Panc1 (cell line): ENCODE results near the gene FAM174C. TPM values are rescaled to one million over a fixed set of nuclear protein-coding genes. Genes with fewer than 3 reads are reported as not detected.

Experiments used
- ATAC-seq: fragments of 200-7000 bp; cut with Tn5 transposase; 2 replicates; pipeline ENCODE4 v1.9.1; 2020; ENCODE audit warnings: mild to moderate bottlenecking, moderate library complexity
- BruUV-seq: library from RNA; stranded (reverse); fragments of 400-500 nt; replicated peaks from 2 replicates; lab custom pipeline; 2021; lab: Mats Ljungman, UMichigan
- CTCF ChIA-PET: fragments of 300-600 bp; sonication (Branson Sonifier 250); formaldehyde crosslinking; loops from one replicate; lab custom pipeline; 2022; ENCODE audit warnings: antibody characterized with exemption; lab: Charles Lee
- POLR2A ChIA-PET: fragments of 300-600 bp; sonication (Branson Sonifier 250); formaldehyde crosslinking; loops from one replicate; lab custom pipeline; 2022; ENCODE audit warnings: antibody characterized with exemption; lab: Charles Lee
- DNase-seq: peaks from one replicate; pipeline ENCODE4 v3.0.0-alpha.2; 2010; ENCODE audit warnings: low read depth, low spot score
- H3K27ac ChIP-seq: 2 replicates; pipeline ENCODE4 v1.5.1; 2011; ENCODE audit warnings: mild to moderate bottlenecking, low read length, inconsistent platforms
- H3K27me3 ChIP-seq: fragments of 200-500 bp; sonication (Bioruptor generic); 2 replicates; pipeline ENCODE4 v1.6.0; 2014; ENCODE audit warnings: low read length, inconsistent platforms; ENCODE audit not compliant: control insufficient read depth, insufficient read depth
- H3K36me3 ChIP-seq: fragments of 200-500 bp; sonication (Bioruptor generic); 2 replicates; pipeline ENCODE4 v1.5.1; 2014; ENCODE audit warnings: inconsistent platforms, mild to moderate bottlenecking, low read length, moderate library complexity; ENCODE audit not compliant: control insufficient read depth, insufficient read depth
- H3K4me1 ChIP-seq: 2 replicates; pipeline ENCODE4 v1.5.1; 2011; ENCODE audit warnings: inconsistent platforms, mild to moderate bottlenecking, low read length, moderate library complexity; ENCODE audit not compliant: control insufficient read depth, insufficient read depth
- H3K4me3 ChIP-seq, 2 experiments: 2 replicates each; pipeline ENCODE4 v1.5.1; 2011 to 2012; ENCODE audit warnings: low read depth in 2 of 2, low read length in 2 of 2, mild to moderate bottlenecking in 2 of 2, inconsistent platforms in 1 of 2, moderate library complexity in 1 of 2
- H3K9me3 ChIP-seq: fragments of 200-500 bp; sonication (Bioruptor generic); 2 replicates; pipeline ENCODE4 v1.5.1; 2014; ENCODE audit warnings: low read depth, mild to moderate bottlenecking, inconsistent platforms, low read length, moderate library complexity; ENCODE audit not compliant: control insufficient read depth, insufficient read depth
- CTCF ChIP-seq: fragments of 450-650 bp; IDR thresholded peaks from 2 replicates; pipeline ENCODE4 v1.5.1; 2017; ENCODE audit warnings: mild to moderate bottlenecking
- POLR2AphosphoS5 ChIP-seq: IDR thresholded peaks from 2 replicates; pipeline ENCODE4 v1.6.1; 2012; ENCODE audit warnings: mild to moderate bottlenecking, low read depth, low read length, moderate library complexity
- REST ChIP-seq, 2 experiments: IDR thresholded peaks; 2 replicates each; pipeline ENCODE4 v1.6.1; 2011 to 2012; ENCODE audit warnings: low read depth in 2 of 2, control low read depth in 1 of 2, low read length in 1 of 2, mild to moderate bottlenecking in 1 of 2, moderate library complexity in 1 of 2; ENCODE audit not compliant: insufficient read depth in 1 of 2
- SIN3A ChIP-seq: IDR thresholded peaks from 2 replicates; pipeline ENCODE4 v1.6.1; 2012; ENCODE audit warnings: low read depth, mild to moderate bottlenecking, low read length, moderate library complexity, borderline replicate concordance; ENCODE audit not compliant: insufficient read depth
- TCF7L2 ChIP-seq: IDR thresholded peaks from 2 replicates; pipeline ENCODE4 v1.6.1; 2011; ENCODE audit warnings: mild to moderate bottlenecking, low read depth, low read length, inconsistent platforms
- in situ Hi-C: cut with HindIII; loops from 2 replicates; pipeline ENCODE4 v1.10.0; 2016; ENCODE audit warnings: low sequenced_read_pairs, low pct_unique_long_range_greater_than_20kb
- intact Hi-C: fragments of 100-400 bp; cut with micrococcal nuclease; formaldehyde crosslinking; loops from one replicate; pipeline ENCODE4 v1.10.0; 2022; ENCODE audit not compliant: unreplicated experiment
- total RNA-seq: library from RNA; stranded (reverse); gene quantifications from one replicate; pipeline ENCODE4 v1.2.1, GENCODE V29; 2021; ENCODE audit not compliant: unreplicated experiment

The FAM174C gene
- total RNA-seq, 1 experiment from 2014 or later: 133 TPM

- ChIA-PET POLR2A (interaction anchor here (0.6 kb wide), 1 partner anchor 16 kb away, joined by 4 read pairs; no protein-coding TSS in a partner anchor), CTCF (interaction anchor here (1.0 kb wide), 1 partner anchor 9 kb away, joined by 3 read pairs; no protein-coding TSS in a partner anchor)
- DNase-seq (no peak), ATAC-seq (no peak)
- H3K4me1 ChIP-seq: peaks cover 49% of the 10 kb centered on the region
- H3K4me3 ChIP-seq: peak overlapping the region; percentile 59 to 68
- peak overlapping the region; percentile 62 for H3K27ac ChIP-seq
- in situ Hi-C loops (no loop called here), intact Hi-C loops (no loop called here)
- no TSS peak for BruUV-seq
- TF ChIP-seq CTCF: no peak
- no peak for TF ChIP-seq TCF7L2
- TF ChIP-seq REST (IDR thresholded peaks at IDR 0.05; ENCODE audit: insufficient read depth in 1 of 2, low read depth in 2 of 2, low read length in 1 of 2): no peak
- TF ChIP-seq SIN3A: no peak
- no peak for TF ChIP-seq POLR2AphosphoS5
- H3K27me3 ChIP-seq: no peaks in the 10 kb centered on the region
- H3K36me3 ChIP-seq: peaks cover 5% of the 10 kb centered on the region
- no peaks in the 10 kb centered on the region for H3K9me3 ChIP-seq
These were observed 21.2 kb upstream of the FAM174C start for GRCh38 chr19:1254081-1254527.

GRCh38 chr19:1254530-1255185 lies 20.7 kb upstream of the FAM174C start:
- peaks cover 55% of the 10 kb centered on the region for H3K4me1 ChIP-seq
- H3K4me3 ChIP-seq: peak overlapping the region; percentile 32 to 59; a peak in 3 of 4 replicates
- intact Hi-C loops (no loop called here), in situ Hi-C loops (no loop called here)
- ChIA-PET POLR2A (no interaction called here), CTCF (no interaction called here)
- H3K27ac ChIP-seq: peak overlapping the region; percentile 62
- H3K27me3 ChIP-seq: no peaks in the 10 kb centered on the region
- TF ChIP-seq CTCF (no peak), POLR2AphosphoS5 (peak; percentile 29; the same call in 1 of the 2 replicates)
- BruUV-seq: no TSS peak
- ATAC-seq: no peak
- no peaks in the 10 kb centered on the region for H3K9me3 ChIP-seq
- DNase-seq: no peak
- peaks cover 5% of the 10 kb centered on the region for H3K36me3 ChIP-seq
